Measurements from ENCODE around the gene UBXN11. TPM values are rescaled to one million over a fixed set of nuclear protein-coding genes. Genes with fewer than 3 reads are reported as not detected.

UBXN11 gene
- total RNA-seq, 1 donor from 2014 or later = 22.1 TPM

- no peaks in the 10 kb centered on the region for H3K27me3 Mint-ChIP-seq (ENCODE audit: insufficient read depth)
- DNase-seq (ENCODE audit: low spot score) = peak; percentile 88
- H3K9me3 Mint-ChIP-seq = no peaks in the 10 kb centered on the region
- H3K4me1 Mint-ChIP-seq (ENCODE audit: low read depth) = peaks cover 70% of the 10 kb centered on the region
- intact Hi-C loops (cut with micrococcal nuclease) = loop anchor here (1.0 to 5.0 kb wide), 8 partner anchors 8 to 258 kb away; partner anchors contain the start of genes CEP85, HMGN2 and UBXN11
- peaks cover 35% of the 10 kb centered on the region for H3K36me3 Mint-ChIP-seq (ENCODE audit: low read depth)
- peak overlapping the region; percentile 81 for H3K4me3 Mint-ChIP-seq
- peak overlapping the region; percentile 97 for H3K27ac Mint-ChIP-seq
Measured at GRCh38 chr1:26284597-26285347, 21.7 kb downstream of the UBXN11 start.

GRCh38 chr1:26283871-26284596 lies 22.4 kb downstream of the UBXN11 start:
- Mint-ChIP-seq H3K4me1 (ENCODE audit: low read depth) (peaks cover 68% of the 10 kb centered on the region), H3K4me3 (peak overlapping the region; percentile 81), H3K27ac (peak overlapping the region; percentile 97), H3K9me3 (no peaks in the 10 kb centered on the region), H3K27me3 (ENCODE audit: insufficient read depth) (no peaks in the 10 kb centered on the region), H3K36me3 (ENCODE audit: low read depth) (peaks cover 35% of the 10 kb centered on the region)
- DNase-seq (ENCODE audit: low spot score) = no peak
- intact Hi-C loops (cut with micrococcal nuclease) = loop anchor here (1.0 to 2.0 kb wide), 6 partner anchors 8 to 188 kb away; partner anchors contain the start of genes CEP85, HMGN2 and UBXN11

- peak overlapping the region; percentile 81 for H3K4me3 Mint-ChIP-seq
- peaks cover 38% of the 10 kb centered on the region for H3K36me3 Mint-ChIP-seq (ENCODE audit: low read depth)
- no peaks in the 10 kb centered on the region for H3K27me3 Mint-ChIP-seq (ENCODE audit: insufficient read depth)
- intact Hi-C loops (cut with micrococcal nuclease) = no loop called here
- no peaks in the 10 kb centered on the region for H3K9me3 Mint-ChIP-seq
- peak overlapping the region; percentile 97 for H3K27ac Mint-ChIP-seq
- H3K4me1 Mint-ChIP-seq (ENCODE audit: low read depth) = peaks cover 68% of the 10 kb centered on the region
- DNase-seq (ENCODE audit: low spot score) = no peak
Measured at GRCh38 chr1:26283279-26283853, 23.1 kb downstream of the UBXN11 start.

- Mint-ChIP-seq H3K9me3 (no peaks in the 10 kb centered on the region), H3K27ac (peak overlapping the region; percentile 97), H3K4me3 (peak overlapping the region; percentile 81), H3K27me3 (ENCODE audit: insufficient read depth) (no peaks in the 10 kb centered on the region), H3K36me3 (ENCODE audit: low read depth) (peaks cover 42% of the 10 kb centered on the region), H3K4me1 (ENCODE audit: low read depth) (peaks cover 68% of the 10 kb centered on the region)
- DNase-seq (ENCODE audit: low spot score) = no peak
- intact Hi-C loops (cut with micrococcal nuclease) = no loop called here
Measured at GRCh38 chr1:26282401-26282918, 24.0 kb downstream of the UBXN11 start.

- no peak for DNase-seq (ENCODE audit: low spot score)
- H3K4me3 Mint-ChIP-seq = peak overlapping the region; percentile 92
- peak overlapping the region; percentile 87 for H3K27ac Mint-ChIP-seq
- no peaks in the 10 kb centered on the region for H3K9me3 Mint-ChIP-seq
- H3K36me3 Mint-ChIP-seq (ENCODE audit: low read depth) = peaks cover 43% of the 10 kb centered on the region
- intact Hi-C loops (cut with micrococcal nuclease) = no loop called here
- H3K27me3 Mint-ChIP-seq (ENCODE audit: insufficient read depth) = no peaks in the 10 kb centered on the region
- peaks cover 68% of the 10 kb centered on the region for H3K4me1 Mint-ChIP-seq (ENCODE audit: low read depth)
Measured at GRCh38 chr1:26281971-26282370, 24.5 kb downstream of the UBXN11 start.

- no peak for DNase-seq (ENCODE audit: low spot score)
- Mint-ChIP-seq H3K9me3 (no peaks in the 10 kb centered on the region), H3K36me3 (ENCODE audit: low read depth) (peaks cover 48% of the 10 kb centered on the region), H3K4me3 (peak overlapping the region; percentile 92), H3K27me3 (ENCODE audit: insufficient read depth) (no peaks in the 10 kb centered on the region), H3K4me1 (ENCODE audit: low read depth) (peaks cover 72% of the 10 kb centered on the region), H3K27ac (peak overlapping the region; percentile 87)
- intact Hi-C loops (cut with micrococcal nuclease) = no loop called here
Measured at GRCh38 chr1:26281091-26281958, 25.1 kb downstream of the UBXN11 start.

GRCh38 chr1:26280333-26281042 lies 25.9 kb downstream of the UBXN11 start:
- peak overlapping the region; percentile 90 for H3K27ac Mint-ChIP-seq
- DNase-seq (ENCODE audit: low spot score) = no peak
- intact Hi-C loops (cut with micrococcal nuclease) = no loop called here
- H3K27me3 Mint-ChIP-seq (ENCODE audit: insufficient read depth) = no peaks in the 10 kb centered on the region
- H3K4me1 Mint-ChIP-seq (ENCODE audit: low read depth) = peaks cover 78% of the 10 kb centered on the region
- no peaks in the 10 kb centered on the region for H3K9me3 Mint-ChIP-seq
- peaks cover 49% of the 10 kb centered on the region for H3K36me3 Mint-ChIP-seq (ENCODE audit: low read depth)
- H3K4me3 Mint-ChIP-seq = peak overlapping the region; percentile 92

GRCh38 chr1:26279456-26280332 lies 26.7 kb downstream of the UBXN11 start, which contains the start of gene SH3BGRL3:
SH3BGRL3 (plus strand) TSS chr1:26280086; CDS start chr1:26280156, 70 bp downstream.
- Mint-ChIP-seq H3K27me3 (ENCODE audit: insufficient read depth) (no peaks in the 10 kb centered on the region), H3K36me3 (ENCODE audit: low read depth) (peaks cover 48% of the 10 kb centered on the region), H3K4me1 (ENCODE audit: low read depth) (peaks cover 78% of the 10 kb centered on the region), H3K27ac (peak within 1 kb of the TSS; percentile 99), H3K9me3 (no peaks in the 10 kb centered on the region), H3K4me3 (peak within 1 kb of the TSS; percentile 92)
- peak; percentile 85 for DNase-seq (ENCODE audit: low spot score)
- intact Hi-C loops (cut with micrococcal nuclease) = loop anchor here (2.0 kb wide), 2 partner anchors 153 to 303 kb away; partner anchors contain the start of gene DHDDS

- H3K36me3 Mint-ChIP-seq (ENCODE audit: low read depth) = peaks cover 50% of the 10 kb centered on the region
- peaks cover 81% of the 10 kb centered on the region for H3K4me1 Mint-ChIP-seq (ENCODE audit: low read depth)
- H3K27ac Mint-ChIP-seq = peak overlapping the region; percentile 99
- DNase-seq (ENCODE audit: low spot score) = no peak
- H3K9me3 Mint-ChIP-seq = no peaks in the 10 kb centered on the region
- intact Hi-C loops (cut with micrococcal nuclease) = loop anchor here (2.0 kb wide), 2 partner anchors 154 to 304 kb away; partner anchors contain the start of gene DHDDS
- no peaks in the 10 kb centered on the region for H3K27me3 Mint-ChIP-seq (ENCODE audit: insufficient read depth)
- H3K4me3 Mint-ChIP-seq = peak overlapping the region; percentile 92
Measured at GRCh38 chr1:26278724-26279455, 27.5 kb downstream of the UBXN11 start.

GRCh38 chr1:26278303-26278702 lies 28.1 kb downstream of the UBXN11 start:
- no peaks in the 10 kb centered on the region for H3K9me3 Mint-ChIP-seq
- H3K4me1 Mint-ChIP-seq (ENCODE audit: low read depth) = peaks cover 75% of the 10 kb centered on the region
- H3K36me3 Mint-ChIP-seq (ENCODE audit: low read depth) = peaks cover 45% of the 10 kb centered on the region
- intact Hi-C loops (cut with micrococcal nuclease) = loop anchor here (2.0 kb wide), 2 partner anchors 154 to 304 kb away; partner anchors contain the start of gene DHDDS
- no peaks in the 10 kb centered on the region for H3K27me3 Mint-ChIP-seq (ENCODE audit: insufficient read depth)
- no peak for DNase-seq (ENCODE audit: low spot score)
- H3K27ac Mint-ChIP-seq = peak overlapping the region; percentile 86
- H3K4me3 Mint-ChIP-seq = peak overlapping the region; percentile 92
